Heart left ventricle (tissue), 13 donors: ENCODE measurements around the gene MNX1.

Experiments
- CTCF ChIP-seq, 12 donors: fragments of 200-600 bp; sonication (generic) in 4 of 12; IDR thresholded peaks; one replicate each; pipeline versions ENCODE4 v1.5.0 to v1.8.0; 2018 to 2022; ENCODE audit warnings: antibody characterized with exemption in 12 of 12, mild to moderate bottlenecking in 5 of 12
- POLR2A ChIP-seq, 2 donors: fragments of 450-650 bp; IDR thresholded peaks; one replicate each; pipeline ENCODE4 v1.6.1; 2017; ENCODE audit warnings: antibody characterized with exemption in 2 of 2, mild to moderate bottlenecking in 2 of 2, moderate library complexity in 2 of 2
- donor health status: ischemic (EF 13 %, LVEDD 7.1; RV severe dilation, severe dysfunction).
- donor health status: DM: no; HTN: yes; CAD: no.
- donor health status: DM: no; HTN: no; CAD: no.
- donor health status: ischemic (EF 25% LVEDD 6.9; RV normal size, moderate dysfunction).
- donor health status: ischemic (EF 25% LVEDD 5.7; RV mildly dilated, moderate dysfunction).
- donor health status: ischemic (EF 35%, LVEDD 5.7; RV mildly dilated, moderate dysfunction).
- donor health status: nonischemic (EF 11% LVEDD 7.7; RV severe dilation, severe dysfunction).
- donor health status: DM: yes; HTN: yes; CAD: no.
- donor health status: PGD.
- donor health status: ischemic (EF 29% LVEDD 5.4; RV normal size, mild dysfunction).
- donor health status: nonischemic (EF 23%, LVEDD 6.1; RV moderate dilation, normal function).

DNA sequence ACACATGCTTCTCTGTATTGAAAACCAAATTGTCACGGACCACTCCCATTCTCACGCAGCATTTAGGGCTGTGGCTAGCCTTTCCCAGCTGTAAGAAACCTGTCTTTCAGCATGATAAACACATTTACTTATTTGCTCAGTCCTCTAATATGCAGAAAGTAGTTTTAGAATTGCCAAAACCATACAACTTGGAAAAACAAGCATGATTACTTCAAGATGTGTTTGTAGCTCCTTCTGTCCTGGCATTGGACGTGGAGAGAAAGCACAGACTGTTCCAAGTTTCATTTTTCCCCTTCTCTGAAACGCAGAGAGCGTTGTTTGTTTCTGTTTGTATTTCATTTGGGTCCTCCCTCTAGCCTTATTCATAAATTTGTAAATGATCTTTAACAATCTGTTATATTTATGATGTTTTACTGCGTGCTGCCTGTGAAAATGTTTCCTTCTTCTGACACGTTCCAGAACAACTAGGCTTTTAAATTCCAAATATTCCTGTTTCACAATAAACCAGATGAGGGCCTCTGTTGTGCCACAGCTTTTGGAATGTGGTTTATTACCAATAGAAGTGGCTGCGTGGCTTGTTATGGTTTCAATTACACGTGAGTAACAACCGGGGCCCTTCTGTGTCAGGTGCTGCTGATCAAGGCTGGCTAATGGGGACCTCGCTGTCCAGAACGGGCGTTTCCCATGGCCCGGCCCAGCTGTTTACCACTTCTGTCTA is 26.1 kb downstream of the MNX1 start:
- TF ChIP-seq CTCF (IDR thresholded peaks at IDR 0.05) (no peak), POLR2A (IDR thresholded peaks at IDR 0.05) (no peak)
